GM19099 (cell line): ENCODE data around the gene RAB6B.

Experiments used
- POLR2A ChIP-seq: IDR thresholded peaks from 3 replicates; pipeline ENCODE4 v1.6.1; 2011; ENCODE audit warnings: low read depth; ENCODE audit not compliant: insufficient read length; ENCODE audit errors: extremely low read depth

Gene RAB6B

DNA sequence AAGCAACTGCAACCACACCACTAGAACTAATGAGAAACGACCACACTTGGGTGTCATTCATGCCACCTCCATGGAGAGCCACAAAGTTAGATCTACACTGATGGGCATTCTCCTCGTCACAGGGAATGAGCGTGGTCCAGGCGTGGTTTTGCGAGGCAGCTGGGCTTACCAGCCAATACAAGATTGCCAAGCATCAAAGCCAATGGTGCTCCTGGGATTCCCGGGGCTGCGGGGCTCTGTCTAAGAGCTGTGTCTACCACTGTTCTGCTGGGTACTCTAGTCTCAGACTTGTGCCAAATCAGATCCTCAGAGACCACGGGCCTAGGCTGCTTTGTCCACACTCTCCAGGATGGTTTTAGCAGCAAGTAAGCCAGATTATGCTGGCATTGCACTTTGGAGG is 43.8 kb downstream of the RAB6B start:
- no peak for TF ChIP-seq POLR2A

GRCh38 chr3:133851266-133851906 is 44.3 kb downstream of the RAB6B start:
- no peak for TF ChIP-seq POLR2A

DNA sequence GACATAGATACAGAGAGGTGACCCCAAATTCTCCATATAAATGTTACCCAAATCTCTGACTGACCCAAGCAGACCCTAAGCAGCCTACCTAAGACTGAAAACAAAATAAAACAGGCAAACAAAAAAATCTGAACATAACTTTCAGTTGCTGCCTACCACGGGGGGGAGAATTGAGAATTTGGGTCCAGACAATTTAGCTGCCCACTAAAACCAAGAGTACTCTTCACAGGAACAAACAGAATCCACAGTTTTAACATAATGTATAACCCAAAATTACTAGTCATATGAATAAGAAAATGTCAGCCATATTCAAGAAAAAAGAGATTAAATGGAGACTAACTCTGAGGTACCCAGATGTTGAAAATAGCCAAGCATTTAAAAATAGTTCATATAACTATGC is 45.6 kb downstream of the RAB6B start:
- no peak for TF ChIP-seq POLR2A

DNA sequence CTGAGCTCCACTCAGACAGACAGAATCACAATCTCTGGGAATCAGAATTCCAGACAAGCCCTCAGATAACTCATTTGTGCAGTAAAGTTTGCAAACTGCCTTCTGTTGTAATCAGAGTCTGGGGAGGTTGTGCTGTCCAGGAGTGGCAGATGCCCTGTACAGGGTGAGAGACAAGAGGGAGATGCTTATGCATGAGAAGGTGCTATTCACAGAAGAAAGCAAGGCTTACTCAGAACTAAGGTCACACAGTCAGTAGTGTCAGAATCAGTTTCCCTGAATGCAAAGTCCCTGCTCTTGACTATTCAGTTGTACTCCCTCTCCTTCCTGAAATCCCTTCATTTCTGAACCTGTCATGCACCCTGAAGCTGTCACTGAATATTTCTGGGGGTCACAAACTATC is 46.3 kb downstream of the RAB6B start:
- TF ChIP-seq POLR2A = no peak

DNA sequence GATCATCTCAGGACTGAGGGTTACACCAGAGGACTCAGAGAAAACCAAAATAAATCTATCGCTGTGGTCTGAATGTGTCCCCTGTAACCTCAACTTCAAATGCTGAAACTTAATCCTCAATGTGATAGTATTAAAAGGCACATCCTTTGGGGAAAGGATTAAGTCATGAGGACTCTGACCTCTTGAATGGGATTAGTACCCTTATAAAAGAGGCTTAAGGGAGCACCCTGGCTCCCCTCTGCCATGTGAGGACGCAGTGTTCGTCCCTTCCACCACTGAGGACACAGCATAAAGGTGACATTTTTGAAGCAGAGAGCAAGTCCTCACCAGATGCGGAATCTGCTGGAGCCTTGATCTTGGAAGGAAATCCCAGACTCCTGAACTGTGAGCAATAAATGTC is 50.6 kb downstream of the RAB6B start:
- TF ChIP-seq POLR2A = no peak

- TF ChIP-seq POLR2A = no peak
These were observed 52.0 kb downstream of the RAB6B start for GRCh38 chr3:133843634-133844033.

DNA sequence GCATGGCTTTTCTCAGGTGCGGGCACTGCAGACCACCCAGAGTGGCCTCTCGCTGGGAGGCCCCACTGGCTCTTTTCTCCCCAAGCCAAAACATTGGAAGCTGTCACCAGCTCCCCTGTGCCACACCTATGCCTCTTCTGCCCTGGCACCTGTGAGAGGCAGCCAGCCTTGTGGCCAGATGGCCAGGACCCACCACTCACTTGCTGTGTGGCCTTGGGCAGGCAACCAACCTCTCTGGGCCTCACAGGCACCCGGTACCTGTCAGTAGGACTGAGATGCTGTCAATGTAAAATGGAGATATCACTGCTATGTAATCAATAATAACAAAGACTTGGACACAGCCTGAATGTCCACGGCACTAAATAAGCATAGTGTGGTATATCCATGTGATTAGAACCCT is 53.5 kb downstream of the RAB6B start:
- TF ChIP-seq POLR2A = no peak

- TF ChIP-seq POLR2A = no peak
These were observed 54.5 kb downstream of the RAB6B start for GRCh38 chr3:133841196-133841595.

GRCh38 chr3:133840767-133841166 is 54.9 kb downstream of the RAB6B start:
- no peak for TF ChIP-seq POLR2A

- TF ChIP-seq POLR2A = no peak
These were observed 55.5 kb downstream of the RAB6B start for GRCh38 chr3:133840055-133840737.

DNA sequence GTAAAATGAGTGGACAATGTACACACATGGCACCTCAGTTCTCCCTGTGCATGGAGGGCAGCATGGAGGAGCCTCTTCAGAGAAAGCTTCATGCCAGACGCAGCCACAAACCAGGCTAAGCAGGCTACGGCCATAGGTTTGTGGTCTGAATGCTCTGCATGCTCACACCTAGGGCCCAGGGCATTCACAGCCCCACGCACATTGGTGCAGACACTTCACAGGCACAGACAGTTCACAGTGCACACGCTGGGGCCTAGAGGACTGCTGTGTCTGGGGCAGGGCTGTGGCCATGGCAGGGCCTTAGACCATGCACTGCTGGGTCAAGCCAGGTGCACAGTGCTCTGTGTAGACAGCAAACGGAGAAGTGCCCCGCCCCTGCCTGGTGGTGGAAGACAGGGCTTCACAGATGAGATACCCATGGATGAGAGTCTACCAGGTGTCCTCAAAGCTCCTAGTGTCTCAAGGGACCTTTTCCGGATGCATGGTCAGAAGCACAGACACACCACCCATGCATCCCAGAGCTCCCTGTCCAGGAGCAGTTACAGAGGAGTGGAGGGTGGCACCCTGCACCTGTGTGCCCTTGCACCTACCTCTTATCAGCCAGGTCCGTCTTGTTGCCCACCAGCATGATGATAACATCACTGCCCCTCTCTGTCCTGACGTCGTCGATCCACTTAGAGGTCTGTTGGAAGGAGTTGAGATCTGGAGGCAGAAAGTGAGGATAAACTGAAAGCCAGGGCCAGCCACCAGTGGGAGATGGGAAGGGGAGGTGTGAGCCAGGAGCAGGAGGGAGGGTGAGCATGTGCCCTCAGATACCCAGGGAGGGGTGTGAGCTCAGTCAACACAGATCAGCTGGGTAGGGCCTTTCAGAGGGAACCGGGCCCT is 56.5 kb downstream of the RAB6B start:
- no peak for TF ChIP-seq POLR2A

DNA sequence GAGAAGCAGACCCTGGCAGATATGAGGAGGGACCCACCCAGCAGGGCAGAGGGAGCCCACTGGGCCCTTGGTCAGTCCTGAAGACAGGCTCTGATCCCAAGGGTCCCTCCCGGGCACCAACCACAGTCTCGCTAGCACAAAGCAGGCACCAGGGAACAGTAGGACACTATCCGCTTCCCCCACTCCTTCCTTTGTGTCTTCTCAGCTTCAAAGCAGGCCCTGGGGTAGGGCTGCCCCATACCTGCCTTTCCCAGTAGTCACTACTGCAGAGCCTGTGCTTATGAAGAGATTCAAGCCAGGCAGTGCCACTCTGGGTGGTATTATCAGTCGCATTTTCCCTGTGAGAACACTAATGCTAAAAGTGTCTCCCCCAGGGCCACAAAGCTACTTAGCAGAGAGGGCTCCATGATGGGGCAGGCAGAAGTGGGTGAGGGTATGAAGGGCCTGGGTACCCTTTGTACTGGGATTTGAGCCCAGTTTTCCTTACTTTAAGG is 57.3 kb downstream of the RAB6B start:
- TF ChIP-seq POLR2A = no peak

DNA sequence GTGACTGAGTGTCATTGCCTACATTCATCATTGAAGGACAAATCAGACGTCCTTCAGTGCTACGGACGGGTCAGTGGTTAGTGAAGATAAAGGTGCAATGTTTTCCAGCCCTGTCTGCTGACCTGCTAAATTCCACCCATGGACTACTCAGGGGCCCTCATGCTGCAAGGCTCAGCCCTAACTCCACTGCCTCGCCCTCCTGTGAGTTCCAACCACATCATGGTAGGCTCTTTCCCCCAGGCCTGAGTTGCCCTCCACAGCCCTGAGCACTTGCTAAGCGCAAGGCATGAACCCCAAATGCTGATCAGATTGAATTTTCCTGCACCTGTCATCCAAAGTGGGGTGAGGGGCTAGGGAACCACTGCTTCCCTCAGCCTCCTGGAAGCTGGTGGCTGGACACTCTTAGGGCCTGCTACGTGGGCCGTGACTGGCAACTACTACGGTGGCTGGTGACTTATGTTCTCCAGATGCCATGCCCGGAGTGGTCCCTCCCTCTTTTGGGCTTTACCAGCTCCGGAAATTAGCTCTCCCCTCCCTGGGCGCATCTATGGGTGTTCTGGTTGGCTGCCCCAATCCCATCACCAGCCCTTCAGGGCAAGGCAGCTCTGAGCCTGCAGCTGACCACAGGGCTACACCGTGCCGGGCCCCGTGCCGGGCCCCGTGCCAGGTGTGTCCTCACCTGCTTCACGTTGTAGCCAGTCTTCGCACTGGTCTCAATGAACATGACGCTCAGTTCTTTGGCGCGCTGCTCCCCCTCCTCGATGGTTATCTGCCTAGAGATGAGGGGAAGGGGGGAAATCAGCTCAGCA is 58.0 kb downstream of the RAB6B start:
- no peak for TF ChIP-seq POLR2A

DNA sequence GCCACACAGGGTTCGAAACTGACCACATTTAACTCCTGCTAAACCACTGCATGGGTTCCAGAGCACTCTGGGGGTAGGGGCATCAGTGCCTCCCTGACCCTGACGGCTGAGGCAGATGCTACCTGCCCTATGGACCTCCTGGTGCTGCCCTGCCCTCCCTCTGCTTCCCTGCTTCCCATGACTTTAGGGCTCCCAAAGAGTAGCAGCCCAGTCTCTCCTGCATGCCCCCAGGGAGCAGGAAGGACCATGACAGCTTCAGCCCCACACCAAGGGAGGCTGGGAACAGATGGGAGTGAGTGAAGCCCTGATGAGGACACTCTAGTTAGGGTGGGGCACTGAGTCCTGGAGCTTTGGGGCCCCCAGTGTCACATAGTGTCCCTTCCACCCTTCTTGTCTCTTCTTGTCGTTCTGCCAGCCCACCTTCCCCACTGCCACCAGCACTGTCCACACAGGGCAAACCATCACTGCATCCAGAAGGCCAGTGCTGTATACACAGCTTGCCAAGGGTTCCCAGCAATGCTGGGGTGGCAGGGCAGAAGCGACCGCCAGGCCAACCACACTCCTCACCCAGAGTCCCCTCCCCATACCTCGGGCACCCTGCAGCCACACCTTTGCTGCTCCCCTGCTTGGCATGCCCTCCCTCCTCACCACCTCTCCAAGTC is 59.1 kb downstream of the RAB6B start:
- TF ChIP-seq POLR2A = no peak

DNA sequence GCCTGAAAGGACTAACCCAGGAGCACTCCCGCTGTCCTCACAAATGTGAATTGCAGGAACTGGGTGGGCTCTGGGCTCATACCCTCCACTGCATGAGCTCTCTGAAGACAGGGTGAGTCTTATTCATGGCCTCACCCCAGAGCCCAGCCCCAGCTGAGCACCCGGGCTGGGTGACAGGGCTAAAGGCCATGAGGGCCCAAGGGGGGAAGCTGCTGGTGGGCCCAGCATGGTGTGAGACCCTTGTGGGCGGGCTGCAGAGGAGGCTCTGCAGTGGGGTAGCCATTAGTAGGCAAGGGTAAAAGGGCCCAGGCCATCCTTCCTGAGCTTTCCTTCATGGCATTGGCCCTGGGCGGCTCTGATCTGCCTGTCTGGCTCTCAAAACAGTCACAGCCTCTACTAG is 59.7 kb downstream of the RAB6B start:
- no peak for TF ChIP-seq POLR2A

DNA sequence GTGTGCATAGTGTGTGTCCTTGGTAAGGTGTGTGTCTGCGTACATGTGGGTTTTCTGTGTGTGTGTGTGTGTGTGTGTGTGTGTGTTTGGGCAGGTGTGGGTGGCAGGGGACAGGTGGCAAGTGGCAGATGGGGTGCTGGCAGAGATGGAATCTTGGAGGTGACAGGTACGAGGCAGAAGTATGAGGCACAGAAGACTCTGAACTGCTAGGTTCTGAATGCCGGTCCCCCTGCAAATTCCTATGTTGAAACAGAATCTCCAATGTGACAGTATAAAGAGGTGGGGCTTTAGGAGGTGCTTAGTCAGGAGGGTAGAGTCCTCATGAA is 60.3 kb downstream of the RAB6B start:
- no peak for TF ChIP-seq POLR2A
